ENCODE measurements around the gene MXI1. TPM values are rescaled to one million over a fixed set of nuclear protein-coding genes. Genes with fewer than 3 reads are reported as not detected.
A peak's percentile ranks its signal among the peaks of the same experiment; 100 is the strongest.

Gene MXI1
- total RNA-seq, 1 experiment from 2014 or later: 16.6 TPM

- TF ChIP-seq AFF4 (CRISPR knock-in tag; IDR thresholded peaks at IDR 0.05; ENCODE audit: borderline replicate concordance) (no peak), TP53 (CRISPR knock-in tag; IDR thresholded peaks at IDR 0.05) (no peak), TCF7 (CRISPR knock-in tag; IDR thresholded peaks at IDR 0.05; ENCODE audit: low read depth) (peak; percentile 72; the same call in 1 of the 2 replicates), GTF2I (CRISPR knock-in tag; conservative IDR thresholded peaks at IDR 0.05) (no peak), JUN (CRISPR knock-in tag; IDR thresholded peaks at IDR 0.05) (no peak), IRF2 (CRISPR knock-in tag; IDR thresholded peaks at IDR 0.05; ENCODE audit: borderline replicate concordance, low read depth) (no peak), PREB (CRISPR knock-in tag; IDR thresholded peaks at IDR 0.05; ENCODE audit: borderline replicate concordance) (no peak), ATF3 (CRISPR knock-in tag; conservative IDR thresholded peaks at IDR 0.05) (no peak), ZNF396 (CRISPR knock-in tag; IDR thresholded peaks at IDR 0.05; ENCODE audit: borderline replicate concordance) (no peak), IRF1 (CRISPR knock-in tag; IDR thresholded peaks at IDR 0.05) (no peak)
Measured at GRCh38 chr10:110226926-110227641, 19.7 kb downstream of the MXI1 start (continued).

GRCh38 chr10:110228066-110228465, 20.7 kb downstream of the MXI1 start:
- no peaks in the 10 kb centered on the region for H3K9me3 Mint-ChIP-seq
- H3K27ac Mint-ChIP-seq: peak overlapping the region; percentile 60; the same call in 1 of the 2 replicates
- CTCF ChIA-PET: interaction anchor here (1.2 kb wide), 1 partner anchor 90 kb away, joined by 4 read pairs; no protein-coding TSS in a partner anchor
- no peak for DNase-seq (ENCODE audit: low spot score)
- no peak for ATAC-seq
- H3K4me3 Mint-ChIP-seq: peak overlapping the region; percentile 96
- POLR2A ChIA-PET: interaction anchor here (9.5 kb wide), 1 partner anchor 18 kb away, joined by 101 read pairs; no protein-coding TSS in a partner anchor
- H3K36me3 Mint-ChIP-seq: no peaks in the 10 kb centered on the region; the same call in 1 of the 2 replicates
- H3K27me3 Mint-ChIP-seq (ENCODE audit: low read depth): peaks cover 8% of the 10 kb centered on the region
- H3K4me1 Mint-ChIP-seq: peaks cover 19% of the 10 kb centered on the region
- TF ChIP-seq IRF2 (CRISPR knock-in tag; IDR thresholded peaks at IDR 0.05; ENCODE audit: borderline replicate concordance, low read depth) (no peak), GTF2I (CRISPR knock-in tag; conservative IDR thresholded peaks at IDR 0.05) (no peak), NFATC4 (CRISPR knock-in tag; IDR thresholded peaks at IDR 0.05) (no peak), MAX (CRISPR knock-in tag; IDR thresholded peaks at IDR 0.05) (no peak), KAT7 (CRISPR knock-in tag; IDR thresholded peaks at IDR 0.05; ENCODE audit: borderline replicate concordance) (no peak), CREM (CRISPR knock-in tag; IDR thresholded peaks at IDR 0.05) (no peak), FOXP4 (CRISPR knock-in tag; IDR thresholded peaks at IDR 0.05) (no peak), EMX1 (CRISPR knock-in tag; IDR thresholded peaks at IDR 0.05) (no peak), JAZF1 (CRISPR knock-in tag; IDR thresholded peaks at IDR 0.05) (no peak), NFYB (CRISPR knock-in tag; conservative IDR thresholded peaks at IDR 0.05; ENCODE audit: low read depth) (no peak), ZBTB21 (CRISPR knock-in tag; IDR thresholded peaks at IDR 0.05; ENCODE audit: borderline replicate concordance) (no peak), ELF4 (CRISPR knock-in tag; IDR thresholded peaks at IDR 0.05; ENCODE audit: low read depth) (no peak), NR3C1 (CRISPR knock-in tag; conservative IDR thresholded peaks at IDR 0.05; ENCODE audit: low read depth) (no peak), ZNF317 (CRISPR knock-in tag; IDR thresholded peaks at IDR 0.05; ENCODE audit: borderline replicate concordance, low read depth) (no peak), AR (CRISPR knock-in tag; IDR thresholded peaks at IDR 0.05) (no peak), NR2C2 (CRISPR knock-in tag; IDR thresholded peaks at IDR 0.05) (no peak)

All from WTC11 (cell line).